SU-DHL-6 (cell line): ENCODE results near the gene MPHOSPH9.

Experiments used
- EZH2phosphoT487 ChIP-seq: fragments of 200-600 bp; sonication (generic), shearing (Covaris generic); conservative IDR thresholded peaks from 2 replicates; pipeline ENCODE4 v1.6.1; 2018; ENCODE audit warnings: mild to moderate bottlenecking, antibody characterized with exemption, low read length, moderate library complexity, mixed read lengths
- TF ChIP-seq, protein P1 (sequence below): fragments of 200-600 bp; sonication (generic); IDR thresholded peaks from one replicate; pipeline ENCODE4 v1.5.1; 2017; ENCODE audit warnings: antibody characterized with exemption, mild to moderate bottlenecking, low read length, moderate library complexity; ENCODE audit not compliant: insufficient read depth, poor library complexity, severe bottlenecking

GRCh38 chr12:123122626-123123025, 110.3 kb downstream of the MPHOSPH9 start:
- TF ChIP-seq, protein P1, sequence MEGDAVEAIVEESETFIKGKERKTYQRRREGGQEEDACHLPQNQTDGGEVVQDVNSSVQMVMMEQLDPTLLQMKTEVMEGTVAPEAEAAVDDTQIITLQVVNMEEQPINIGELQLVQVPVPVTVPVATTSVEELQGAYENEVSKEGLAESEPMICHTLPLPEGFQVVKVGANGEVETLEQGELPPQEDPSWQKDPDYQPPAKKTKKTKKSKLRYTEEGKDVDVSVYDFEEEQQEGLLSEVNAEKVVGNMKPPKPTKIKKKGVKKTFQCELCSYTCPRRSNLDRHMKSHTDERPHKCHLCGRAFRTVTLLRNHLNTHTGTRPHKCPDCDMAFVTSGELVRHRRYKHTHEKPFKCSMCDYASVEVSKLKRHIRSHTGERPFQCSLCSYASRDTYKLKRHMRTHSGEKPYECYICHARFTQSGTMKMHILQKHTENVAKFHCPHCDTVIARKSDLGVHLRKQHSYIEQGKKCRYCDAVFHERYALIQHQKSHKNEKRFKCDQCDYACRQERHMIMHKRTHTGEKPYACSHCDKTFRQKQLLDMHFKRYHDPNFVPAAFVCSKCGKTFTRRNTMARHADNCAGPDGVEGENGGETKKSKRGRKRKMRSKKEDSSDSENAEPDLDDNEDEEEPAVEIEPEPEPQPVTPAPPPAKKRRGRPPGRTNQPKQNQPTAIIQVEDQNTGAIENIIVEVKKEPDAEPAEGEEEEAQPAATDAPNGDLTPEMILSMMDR: no peak
- no peak for TF ChIP-seq EZH2phosphoT487
